OCI-LY3 (cell line): ENCODE results near the gene ATIC.

ENCODE experiments used
- CTCF ChIP-seq: fragments of 200-600, 300-600 bp; sonication (generic); IDR thresholded peaks from 2 replicates; pipeline ENCODE4 v1.5.1; 2014; ENCODE audit warnings: antibody characterized with exemption, low read length, low read depth
- EZH2phosphoT487 ChIP-seq: fragments of 200-600 bp; shearing (Covaris generic); IDR thresholded peaks from 2 replicates; pipeline ENCODE4 v1.6.1; 2018; ENCODE audit warnings: antibody characterized with exemption, mixed run types, low read depth

GRCh38 chr2:215356948-215357461 lies 45.1 kb downstream of the ATIC start:
- TF ChIP-seq CTCF (no peak), EZH2phosphoT487 (no peak)
